GM18909 (cell line): ENCODE results near the gene CHCHD6.

Experiments used
- ATAC-seq: cut with Tn5 transposase; IDR thresholded peaks from one replicate; pipeline ENCODE4 v1.9.1; 2021; ENCODE audit warnings: mild to moderate bottlenecking; ENCODE audit not compliant: unreplicated experiment, poor library complexity

Gene CHCHD6, protein sequence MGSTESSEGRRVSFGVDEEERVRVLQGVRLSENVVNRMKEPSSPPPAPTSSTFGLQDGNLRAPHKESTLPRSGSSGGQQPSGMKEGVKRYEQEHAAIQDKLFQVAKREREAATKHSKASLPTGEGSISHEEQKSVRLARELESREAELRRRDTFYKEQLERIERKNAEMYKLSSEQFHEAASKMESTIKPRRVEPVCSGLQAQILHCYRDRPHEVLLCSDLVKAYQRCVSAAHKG

DNA sequence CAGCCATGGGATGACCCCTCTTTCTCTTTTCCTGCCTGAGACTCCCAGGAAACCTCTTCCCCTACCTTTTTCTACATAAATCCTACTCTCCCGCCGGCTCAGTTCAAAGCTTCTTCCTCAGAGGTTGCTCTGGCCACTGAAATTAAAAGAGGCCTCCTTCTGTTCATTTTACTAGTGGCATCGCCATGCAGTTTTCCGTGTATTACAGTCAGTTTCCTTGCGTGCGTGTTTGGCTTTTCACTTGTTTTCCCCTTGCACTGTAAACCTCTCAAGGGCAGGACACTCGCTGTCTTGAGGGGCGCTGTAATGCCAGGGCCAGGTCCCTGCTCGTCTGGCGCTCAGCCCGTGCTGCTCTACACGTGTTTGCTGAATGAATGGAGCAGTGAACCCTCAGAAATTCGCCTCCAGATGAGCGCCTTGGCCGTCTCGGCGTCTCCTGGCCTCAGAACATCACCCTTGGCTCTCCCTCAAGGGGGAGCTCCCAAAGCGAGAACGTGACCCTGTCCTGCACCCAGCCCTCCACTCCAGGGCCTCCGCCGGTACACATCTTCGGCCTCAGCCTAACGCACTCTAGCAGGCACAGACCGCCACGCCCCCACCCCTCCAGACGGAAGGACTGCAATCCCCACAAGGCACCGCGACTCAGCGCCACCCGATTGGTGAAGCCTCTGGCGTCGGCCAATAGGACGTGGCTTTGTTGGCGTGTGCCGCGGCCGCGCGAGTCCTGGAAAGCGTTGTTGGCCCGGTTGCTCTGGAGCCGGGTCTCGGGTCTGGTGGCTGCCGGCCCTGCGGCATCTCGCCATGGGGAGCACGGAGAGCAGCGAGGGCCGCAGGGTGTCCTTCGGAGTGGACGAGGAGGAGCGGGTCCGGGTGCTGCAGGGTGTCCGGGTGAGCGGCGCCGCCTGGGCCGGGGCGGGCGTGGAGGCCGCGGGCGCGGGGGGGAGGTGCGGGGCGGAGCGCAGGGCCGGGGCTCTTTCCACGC, at the start of gene CHCHD6:
TSS of gene CHCHD6 (plus strand) at position 729 of the 982 bp plus-strand sequence. CDS start at position 802, 73 bp downstream.
- peak; percentile 92 for ATAC-seq

DNA sequence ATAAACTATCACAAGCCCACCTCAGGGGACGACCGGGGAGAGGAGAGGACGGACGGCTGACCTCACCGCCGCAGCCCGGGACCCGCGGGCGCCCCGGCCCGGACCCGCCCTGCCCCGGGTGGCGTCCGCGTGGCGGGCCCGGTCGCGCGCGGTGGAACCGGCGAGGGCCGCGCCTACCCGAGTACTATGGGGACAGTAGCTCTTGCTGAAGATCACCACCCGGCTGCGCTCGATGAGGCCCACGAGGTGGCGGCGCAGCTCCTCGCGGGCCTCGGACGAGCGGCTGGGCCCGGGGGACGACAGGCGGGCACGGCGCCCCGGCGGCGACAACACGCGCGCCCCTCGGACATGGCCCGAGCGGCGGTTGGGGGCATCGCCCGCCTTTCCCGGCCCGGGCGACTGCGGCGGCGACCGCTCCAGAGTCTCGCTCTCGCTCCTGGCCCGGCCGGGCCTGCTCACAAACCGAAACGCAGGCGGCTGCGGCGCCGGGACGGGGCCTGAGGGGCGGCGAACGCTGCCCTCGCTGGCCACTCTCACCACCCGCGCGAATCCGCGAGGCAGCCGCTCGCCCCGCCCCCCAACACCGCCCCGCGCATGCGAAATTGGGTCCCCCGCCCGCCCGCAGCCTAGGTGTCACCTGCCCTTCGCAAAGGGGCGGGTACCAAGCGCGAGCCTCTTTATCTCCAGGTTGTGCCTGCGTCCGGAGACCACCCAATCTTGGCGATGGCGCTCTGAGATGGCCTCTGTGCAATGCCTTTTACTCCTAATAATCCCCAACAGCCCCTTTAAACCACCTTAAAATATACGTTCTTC, 49.3 kb upstream of the CHCHD6 start, which contains the start of gene TXNRD3:
TSS of gene TXNRD3 (minus strand) at position 554 of the 813 bp plus-strand sequence.
- no peak for ATAC-seq

DNA sequence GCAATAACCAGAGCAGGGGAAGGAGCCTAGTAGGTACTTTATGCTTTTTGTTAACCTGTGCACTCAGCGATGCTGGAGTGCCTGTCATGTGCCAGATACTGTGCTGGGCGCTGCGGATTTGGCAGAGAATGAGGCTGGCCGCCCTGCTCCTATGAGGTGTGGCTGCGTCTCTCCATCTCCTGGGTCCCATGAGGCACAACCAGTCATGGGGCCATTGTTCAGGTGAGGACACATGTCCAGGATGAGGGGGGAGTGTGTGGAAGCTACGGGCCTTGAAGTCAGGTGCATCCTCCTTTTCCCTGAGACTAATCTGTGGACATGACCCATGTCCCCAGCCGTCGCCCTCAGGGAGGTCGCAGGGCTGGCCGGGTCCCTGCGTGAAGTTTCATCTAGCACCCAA, 48.2 kb upstream of the CHCHD6 start:
- no peak for ATAC-seq

DNA sequence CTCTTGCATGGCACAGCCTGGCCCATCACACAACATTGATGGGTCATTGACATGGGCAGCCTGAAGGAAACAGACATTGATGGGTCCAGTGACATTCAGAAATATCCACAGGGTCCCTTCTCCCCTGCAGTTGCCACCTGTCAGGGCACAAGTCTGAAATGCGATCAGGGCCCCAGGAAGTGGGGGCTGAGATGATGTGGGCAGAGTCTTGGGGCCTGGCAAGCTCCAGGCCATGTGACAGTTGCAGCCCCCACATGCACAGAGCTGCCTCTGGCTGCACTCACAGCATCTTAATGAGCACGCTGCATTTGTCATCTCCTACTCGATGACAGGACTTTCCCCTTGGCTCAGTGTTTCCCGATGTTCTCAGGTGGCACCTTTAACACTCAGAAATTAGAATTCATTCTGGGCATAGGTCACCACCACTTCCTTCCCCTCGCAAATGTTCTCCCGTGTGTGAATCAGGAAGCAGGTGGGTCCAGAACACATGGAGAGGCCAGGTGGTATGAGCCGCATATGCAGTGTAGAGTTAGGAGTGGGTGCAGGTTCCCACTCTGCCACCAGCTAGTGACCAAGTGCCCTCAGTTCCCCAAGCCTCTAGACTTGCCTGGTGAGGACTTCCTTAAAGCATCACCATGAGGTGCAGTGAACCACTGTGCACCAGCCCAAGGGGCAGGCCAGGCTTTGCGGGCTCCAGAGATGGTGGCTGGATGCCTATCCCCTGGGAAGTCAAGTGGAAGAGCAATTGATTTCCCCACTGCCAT, 47.5 kb upstream of the CHCHD6 start:
- ATAC-seq = no peak

DNA sequence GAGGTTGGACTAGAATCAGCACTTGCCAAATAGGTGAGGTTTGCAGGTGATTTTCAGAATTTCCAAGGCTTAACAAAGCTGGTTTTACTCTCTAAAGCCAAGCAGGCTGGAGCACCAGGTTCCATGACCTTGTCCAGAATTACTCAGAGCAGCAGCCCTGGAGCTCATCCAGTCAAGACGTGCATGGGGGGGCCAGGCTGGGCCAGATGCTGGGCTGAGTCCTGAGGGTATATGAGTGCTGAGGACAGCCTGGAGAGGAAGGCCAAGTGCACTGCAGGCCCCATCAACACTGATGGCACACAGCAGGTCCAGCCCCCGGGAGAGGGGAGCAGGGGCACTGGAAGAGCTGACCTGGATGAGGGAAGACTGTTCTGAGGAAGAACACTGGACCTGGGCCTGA, 46.1 kb upstream of the CHCHD6 start:
- ATAC-seq = no peak

DNA sequence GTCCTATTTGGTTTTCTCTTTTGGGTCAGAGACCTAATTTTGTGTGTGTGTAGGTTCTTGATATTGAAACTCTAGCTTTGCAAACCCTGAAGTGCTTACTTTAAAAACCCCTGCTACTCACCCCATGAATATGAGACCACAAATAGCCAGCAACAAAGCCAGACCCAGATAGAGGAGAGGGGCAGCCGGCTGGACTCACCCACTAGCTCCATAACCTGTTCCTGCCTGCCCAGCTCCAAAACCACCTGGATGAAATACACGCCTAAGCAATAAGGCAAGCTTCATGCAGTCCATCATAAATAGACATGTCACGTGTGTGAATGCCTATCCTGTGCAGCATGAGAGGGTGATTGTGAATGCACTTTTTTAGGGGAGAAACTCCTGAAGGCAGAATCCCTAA, 45.5 kb upstream of the CHCHD6 start:
- no peak for ATAC-seq

DNA sequence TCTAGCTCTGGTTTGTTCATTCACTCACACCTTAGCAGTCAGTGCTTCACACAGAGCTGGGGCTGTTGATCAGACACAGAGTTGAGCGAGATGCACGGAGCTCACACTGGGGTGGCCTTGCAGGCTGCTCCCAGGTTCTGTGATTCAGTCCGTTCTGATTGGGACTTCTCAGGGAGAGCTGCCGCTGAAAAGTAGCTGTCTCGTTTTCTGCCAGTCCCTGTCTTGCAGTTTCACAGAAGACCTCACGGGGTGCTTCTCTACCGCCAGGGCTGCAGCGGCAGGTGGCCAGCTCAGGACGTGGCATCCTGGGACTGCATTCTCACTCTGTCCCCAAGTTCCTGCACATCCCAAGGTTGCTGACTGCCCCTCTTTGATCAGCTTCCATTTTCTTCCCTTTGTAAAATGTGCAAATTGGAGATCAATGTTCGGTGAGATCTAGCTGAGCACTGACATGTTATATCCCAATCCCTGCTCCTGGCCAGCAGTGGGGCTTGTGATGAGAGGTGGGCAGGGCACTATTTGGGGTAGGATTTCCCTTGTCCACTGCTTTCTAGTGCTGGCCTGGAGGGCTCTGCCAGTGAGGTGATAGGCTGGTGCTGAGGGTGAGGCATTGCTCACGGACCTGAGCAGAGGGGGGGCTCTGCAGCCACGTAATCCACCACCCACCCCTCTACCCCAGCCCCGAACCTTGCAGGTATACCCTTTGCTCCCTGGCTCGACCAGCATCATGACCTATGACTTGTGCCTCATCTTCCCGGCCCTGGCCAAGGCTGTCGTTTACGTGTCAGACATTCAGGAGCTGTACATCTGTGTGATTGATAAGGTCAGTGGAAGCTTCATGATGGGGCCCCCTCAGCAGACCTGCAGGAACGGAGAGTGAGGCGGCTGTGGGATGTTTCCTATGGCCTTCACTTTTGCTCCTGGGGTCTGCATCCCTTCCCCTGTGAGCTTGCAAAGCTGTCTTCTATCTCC, 43.8 kb upstream of the CHCHD6 start:
- ATAC-seq = no peak

DNA sequence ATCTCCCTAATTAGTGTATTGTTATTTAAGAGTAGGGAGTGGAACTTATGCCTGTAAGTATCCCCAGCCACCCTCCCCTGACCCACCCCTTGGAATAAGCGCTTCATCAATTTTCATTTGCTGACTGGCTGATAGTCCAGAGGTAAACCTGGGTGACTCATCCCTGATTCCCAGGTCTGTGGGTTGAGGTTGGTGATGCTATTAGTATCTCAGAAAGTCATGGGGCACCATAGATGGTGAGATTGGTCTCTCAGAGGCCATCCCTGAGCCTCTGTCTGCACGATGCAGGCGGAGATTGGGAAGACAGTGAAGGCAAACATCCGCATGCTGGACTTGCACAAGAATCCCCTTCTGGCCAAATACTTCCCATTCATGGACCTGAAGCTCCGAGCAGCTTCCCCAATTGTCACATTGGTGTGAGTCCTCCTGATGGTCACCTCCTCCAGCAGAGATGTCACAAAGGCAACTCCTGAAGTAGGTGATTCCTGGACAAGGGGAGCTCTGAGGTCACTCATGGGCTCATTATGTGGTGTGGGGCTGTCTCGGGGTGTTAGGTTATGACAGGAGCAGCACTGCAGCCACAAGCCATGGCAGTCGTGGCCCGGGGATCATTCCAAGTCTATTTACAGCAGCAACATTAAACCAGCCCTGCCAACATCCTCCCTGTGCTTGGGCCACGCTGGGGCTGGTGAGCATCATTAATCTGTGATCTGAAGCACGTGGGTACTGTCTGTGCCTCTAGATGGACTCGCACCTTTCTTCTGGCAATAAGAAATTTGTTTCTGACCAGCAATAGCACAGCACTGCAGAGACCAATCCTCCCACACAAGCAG, 42.3 kb upstream of the CHCHD6 start:
- ATAC-seq = no peak

DNA sequence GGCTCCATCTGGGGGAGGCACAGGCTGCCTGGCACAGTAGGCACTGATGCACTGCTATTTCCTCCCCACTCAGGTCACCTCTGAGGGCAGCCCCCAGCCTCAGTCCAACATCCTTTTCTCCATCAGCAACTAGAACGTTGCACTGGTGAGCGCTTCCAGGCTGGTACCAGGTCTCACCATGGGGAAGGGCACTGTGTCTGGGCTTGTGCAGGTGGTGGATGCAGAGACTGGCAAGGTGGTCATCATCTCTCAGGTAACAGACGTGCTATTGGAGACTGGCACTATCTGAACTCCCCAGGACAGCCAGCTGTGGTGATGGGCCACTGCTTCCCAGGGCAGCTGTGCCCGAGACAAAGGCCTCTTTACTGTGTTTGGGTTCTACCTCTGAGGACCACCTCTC, 40.8 kb upstream of the CHCHD6 start:
- ATAC-seq = no peak

DNA sequence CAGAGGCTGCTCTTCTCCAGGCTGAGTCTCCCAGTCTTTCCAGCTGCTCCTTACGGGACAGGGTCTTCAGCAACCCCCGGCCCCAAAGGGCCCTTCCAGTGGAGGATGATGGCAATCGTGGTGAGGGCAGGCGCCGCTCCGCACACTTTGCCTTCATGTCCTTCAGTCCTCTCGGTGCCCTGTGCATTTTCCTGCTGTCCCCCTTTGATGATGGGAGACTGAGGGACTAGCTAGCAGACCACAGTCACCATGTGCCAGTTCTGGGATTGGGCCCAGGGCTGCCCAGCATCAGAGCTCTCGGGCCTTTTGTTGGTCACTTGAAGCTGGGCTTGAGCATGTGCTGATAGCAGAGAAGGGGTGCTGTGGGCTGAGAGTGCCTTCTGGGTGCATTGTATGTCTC, 40.3 kb upstream of the CHCHD6 start:
- ATAC-seq = no peak

DNA sequence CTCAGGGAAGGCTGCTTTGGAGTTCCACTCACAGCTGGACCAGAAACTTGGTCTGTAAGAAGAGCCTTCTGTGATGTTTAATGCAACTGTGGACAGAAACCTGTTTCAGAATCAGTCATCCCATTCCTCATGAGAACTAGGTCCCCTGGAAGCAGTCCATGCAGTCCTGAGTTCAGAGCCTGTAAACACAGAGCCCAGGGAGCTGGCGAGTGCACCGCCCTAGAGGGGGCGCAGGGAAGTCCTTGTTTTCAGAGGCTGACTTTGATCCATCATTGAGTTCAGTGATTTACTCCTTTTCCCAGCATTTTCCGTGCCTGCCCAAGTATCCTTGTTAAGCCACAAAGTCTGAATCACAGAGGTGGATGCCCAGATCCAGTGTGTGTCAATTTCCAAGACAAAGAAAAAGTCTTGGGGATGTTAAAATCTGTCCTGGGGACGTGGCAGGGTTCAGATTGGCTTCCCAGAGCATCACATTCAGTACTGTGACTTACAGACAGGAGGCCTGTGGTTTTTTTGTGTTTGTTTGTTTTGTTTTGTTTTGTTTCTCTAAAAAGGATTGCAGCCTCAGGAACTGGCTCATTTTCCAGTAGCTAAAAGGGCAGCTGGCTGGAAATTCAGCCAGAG, 39.3 kb upstream of the CHCHD6 start:
- ATAC-seq = no peak

DNA sequence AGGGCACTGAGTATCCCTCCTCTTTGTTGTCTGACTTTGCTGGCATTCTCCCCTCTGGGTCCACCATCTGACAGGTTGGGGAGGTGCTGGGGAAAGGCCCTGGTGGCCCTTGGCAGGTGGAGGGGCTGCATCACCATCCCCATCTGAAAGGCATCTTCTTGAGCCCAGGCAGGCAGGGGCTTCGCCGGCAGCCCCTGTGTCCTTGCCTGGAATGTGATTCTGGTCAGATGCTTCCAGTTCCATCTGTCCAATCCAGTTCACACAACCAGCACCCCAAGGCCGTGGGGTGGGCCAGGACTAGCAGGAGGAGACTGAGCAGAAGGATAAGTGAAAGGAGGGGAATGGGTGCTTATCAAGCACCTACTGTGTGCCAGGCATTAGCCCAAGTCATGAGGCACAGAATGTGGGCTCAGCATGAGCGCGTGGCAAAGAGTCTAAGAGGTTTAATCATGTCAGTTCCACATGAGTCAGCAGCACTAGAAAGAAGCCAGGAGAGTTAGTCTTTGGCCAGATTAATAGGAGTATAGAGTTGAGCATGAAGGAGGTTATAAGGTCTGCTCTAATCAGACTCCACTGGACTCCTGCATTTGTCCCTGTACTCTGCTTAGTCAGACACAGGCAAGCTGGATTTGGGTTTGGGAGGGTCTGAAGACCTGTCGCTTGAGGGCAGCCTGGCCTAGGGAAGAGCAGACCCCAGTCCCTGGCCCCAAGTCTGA, 38.7 kb upstream of the CHCHD6 start:
- ATAC-seq = no peak

DNA sequence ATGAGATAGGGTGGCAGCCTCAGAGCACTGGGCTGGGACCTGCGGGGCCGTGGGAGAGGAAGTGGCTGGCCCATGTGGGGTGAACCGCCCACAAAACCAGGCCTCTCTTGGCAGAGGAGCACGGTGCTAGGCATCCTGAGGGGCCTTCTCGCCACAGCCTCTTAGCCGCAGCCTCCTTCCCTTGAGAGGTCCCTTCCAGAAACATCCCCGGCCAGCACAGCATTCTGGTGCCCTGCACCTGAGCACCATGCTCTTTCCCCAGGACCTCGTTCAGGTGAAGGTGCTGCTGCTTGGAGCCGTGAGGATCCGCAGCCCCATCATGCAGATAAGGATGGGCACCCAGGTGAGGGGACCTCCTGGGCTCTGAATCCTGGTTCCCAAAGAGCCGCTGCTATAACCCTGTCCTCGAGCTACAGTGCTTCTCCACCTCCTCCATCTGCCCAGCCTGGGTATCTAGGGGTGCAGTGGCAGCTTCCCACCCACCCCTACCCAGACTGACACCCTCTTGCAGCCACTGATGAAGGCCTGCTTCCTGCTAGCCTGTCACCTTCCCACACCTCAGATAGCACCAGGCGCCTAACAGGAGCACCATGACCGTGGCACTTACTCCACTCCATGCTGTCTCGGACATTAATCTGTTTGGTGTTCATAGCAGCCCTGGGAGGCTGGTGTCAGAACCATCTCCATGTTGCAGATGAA, 37.9 kb upstream of the CHCHD6 start:
- no peak for ATAC-seq

DNA sequence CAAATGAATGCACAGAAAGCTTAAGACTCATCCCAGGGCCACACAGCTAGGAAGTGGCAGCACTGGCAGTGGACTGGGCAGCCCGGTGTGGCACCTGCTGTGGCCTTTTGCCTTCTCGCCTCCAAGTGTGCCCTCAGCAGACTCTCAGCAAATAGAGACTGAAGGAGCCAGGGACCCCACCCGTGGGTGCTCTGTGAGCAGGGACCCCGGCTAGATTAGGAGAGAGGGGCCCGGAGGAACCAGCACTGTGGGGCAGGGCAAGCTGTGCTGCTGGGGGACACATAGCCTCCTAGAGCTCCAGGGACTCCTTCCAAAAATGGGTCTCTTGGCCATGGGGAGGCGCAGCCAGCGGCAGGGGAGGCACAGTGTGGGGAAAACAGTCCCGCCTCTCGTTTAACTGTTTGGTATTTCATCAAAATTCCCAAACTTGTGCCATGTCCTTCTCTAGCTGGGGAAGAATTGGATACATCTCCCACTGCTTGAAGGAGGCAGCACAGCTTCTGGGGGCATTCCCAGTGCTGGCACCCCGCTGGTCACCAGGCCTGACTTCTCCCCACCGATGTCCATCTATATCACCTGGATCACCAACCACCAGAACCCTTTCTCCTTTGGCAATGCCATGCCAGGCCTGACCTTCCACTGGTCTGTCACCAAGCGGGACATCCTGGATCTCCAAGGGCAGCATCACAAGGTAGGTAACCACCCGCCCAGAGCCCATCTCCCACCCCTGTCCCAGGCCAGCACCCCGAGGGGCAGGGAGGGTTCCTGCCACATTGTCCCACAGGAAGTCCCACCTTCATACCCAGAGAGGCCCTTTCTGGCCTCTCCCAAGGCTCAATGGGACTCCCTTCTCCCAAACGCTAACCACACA, 37.1 kb upstream of the CHCHD6 start:
- no peak for ATAC-seq
